Neural progenitor cell (in vitro differentiated cells): ENCODE data around the gene PMS1. TPM values are rescaled to one million over a fixed set of nuclear protein-coding genes. Genes with fewer than 3 reads are reported as not detected.
"Not testable (repeated sequence)": the region's sequence is repeated elsewhere in the genome, so short reads cannot be mapped to it uniquely, and the experiment has no call there.

Experiments
- DNase-seq: peaks from one replicate; pipeline ENCODE4 v3.0.0-alpha.2; 2016; ENCODE audit warnings: low spot score
- H2AFZ ChIP-seq: fragments of 200-600 bp; sonication (generic); replicated peaks from 2 replicates; pipeline ENCODE4 v1.6.1; 2016; ENCODE audit warnings: antibody characterized with exemption
- H3F3A ChIP-seq: fragments of 200-600 bp; sonication (generic); 2 replicates; pipeline ENCODE4 v1.6.1; 2016; ENCODE audit warnings: antibody characterized with exemption, low read depth
- H3K27ac ChIP-seq: fragments of 200-600 bp; sonication (generic); 2 replicates; pipeline ENCODE4 v1.5.1; 2016; ENCODE audit warnings: mild to moderate bottlenecking
- H3K27me3 ChIP-seq: fragments of 200-600 bp; sonication (generic); 2 replicates; pipeline ENCODE4 v1.6.1; 2016; ENCODE audit warnings: mild to moderate bottlenecking, moderate library complexity
- H3K36me3 ChIP-seq: fragments of 200-600 bp; sonication (generic); 2 replicates; pipeline ENCODE4 v1.5.1; 2016
- H3K4me1 ChIP-seq: fragments of 200-600 bp; sonication (generic); 2 replicates; pipeline ENCODE4 v1.6.1; 2016; ENCODE audit warnings: mixed run types
- H3K4me2 ChIP-seq: fragments of 200-600 bp; sonication (generic); 2 replicates; pipeline ENCODE4 v1.6.1; 2016
- H3K4me3 ChIP-seq: fragments of 200-600 bp; sonication (generic); 2 replicates; pipeline ENCODE4 v1.5.1; 2016
- H3K79me2 ChIP-seq: fragments of 200-600 bp; sonication (generic); 2 replicates; pipeline ENCODE4 v1.6.1; 2016; ENCODE audit warnings: low read depth
- H3K9ac ChIP-seq: fragments of 200-600 bp; sonication (generic); 2 replicates; pipeline ENCODE4 v1.6.1; 2016
- H3K9me3 ChIP-seq: fragments of 200-600 bp; sonication (generic); 2 replicates; pipeline ENCODE4 v1.5.1; 2016; ENCODE audit warnings: low read depth
- H4K20me1 ChIP-seq: fragments of 200-600 bp; sonication (generic); 2 replicates; pipeline ENCODE4 v1.6.1; 2016; ENCODE audit warnings: low read depth
- H3K27ac Mint-ChIP-seq: 3 replicates; pipeline ENCODE4 v1.8.0; 2021; ENCODE audit warnings: mixed read lengths
- H3K27me3 Mint-ChIP-seq: 2 replicates; pipeline ENCODE4 v1.8.0; 2022; ENCODE audit warnings: low read depth, mild to moderate bottlenecking, inconsistent platforms, moderate library complexity, mixed read lengths; ENCODE audit not compliant: insufficient read depth
- H3K36me3 Mint-ChIP-seq: 3 replicates; pipeline ENCODE4 v1.8.0; 2021; ENCODE audit warnings: mixed read lengths
- H3K4me1 Mint-ChIP-seq: 3 replicates; pipeline ENCODE4 v1.8.0; 2021; ENCODE audit warnings: mixed read lengths
- H3K4me3 Mint-ChIP-seq: 3 replicates; pipeline ENCODE4 v1.8.0; 2021; ENCODE audit warnings: mild to moderate bottlenecking, moderate library complexity, mixed read lengths
- H3K9me3 Mint-ChIP-seq: 3 replicates; pipeline ENCODE4 v1.8.0; 2020; ENCODE audit warnings: mixed read lengths
- EZH2 ChIP-seq: fragments of 200-600 bp; sonication (generic); IDR thresholded peaks from 2 replicates; pipeline ENCODE4 v1.6.1; 2017; ENCODE audit warnings: antibody characterized with exemption, mild to moderate bottlenecking, moderate library complexity
- EZH2phosphoT487 ChIP-seq: fragments of 200-600 bp; sonication (generic); IDR thresholded peaks from 2 replicates; pipeline ENCODE4 v1.6.1; 2017; ENCODE audit warnings: antibody characterized with exemption
- total RNA-seq: library from RNA; depleted of rRNA; stranded (reverse); fragments of >200 nt; gene quantifications from 2 replicates; pipeline ENCODE4 v1.2.3, GENCODE V29; 2015; ENCODE audit warnings: low replicate concordance
- TF ChIP-seq, protein P1 (sequence below): fragments of 200-600 bp; sonication (generic); IDR thresholded peaks from 2 replicates; pipeline ENCODE4 v1.5.1; 2017; ENCODE audit warnings: antibody characterized with exemption, mild to moderate bottlenecking

The PMS1 gene
- total RNA-seq, 1 donor from 2014 or later = 97.9 TPM

- no peaks in the 10 kb centered on the region for H3K4me1 Mint-ChIP-seq
- Histone ChIP-seq H2AFZ (no peak overlapping the region), H3F3A (no peaks in the 10 kb centered on the region), H3K36me3 (peaks cover 14% of the 10 kb centered on the region), H3K9me3 (no peaks in the 10 kb centered on the region), H3K79me2 (peaks cover 15% of the 10 kb centered on the region), H3K9ac (no peak overlapping the region), H3K27ac (no peak overlapping the region), H3K4me2 (no peak overlapping the region), H3K27me3 (no peaks in the 10 kb centered on the region), H3K4me1 (no peaks in the 10 kb centered on the region), H3K4me3 (no peak overlapping the region), H4K20me1 (peaks cover 3% of the 10 kb centered on the region)
- no peak overlapping the region for H3K4me3 Mint-ChIP-seq
- H3K27ac Mint-ChIP-seq = no peak overlapping the region
- no peaks in the 10 kb centered on the region for H3K27me3 Mint-ChIP-seq
- H3K9me3 Mint-ChIP-seq = no peaks in the 10 kb centered on the region
- no peak for DNase-seq
- H3K36me3 Mint-ChIP-seq = peaks cover 8% of the 10 kb centered on the region
- TF ChIP-seq EZH2 (no peak), EZH2phosphoT487 (no peak)
- TF ChIP-seq, protein P1, sequence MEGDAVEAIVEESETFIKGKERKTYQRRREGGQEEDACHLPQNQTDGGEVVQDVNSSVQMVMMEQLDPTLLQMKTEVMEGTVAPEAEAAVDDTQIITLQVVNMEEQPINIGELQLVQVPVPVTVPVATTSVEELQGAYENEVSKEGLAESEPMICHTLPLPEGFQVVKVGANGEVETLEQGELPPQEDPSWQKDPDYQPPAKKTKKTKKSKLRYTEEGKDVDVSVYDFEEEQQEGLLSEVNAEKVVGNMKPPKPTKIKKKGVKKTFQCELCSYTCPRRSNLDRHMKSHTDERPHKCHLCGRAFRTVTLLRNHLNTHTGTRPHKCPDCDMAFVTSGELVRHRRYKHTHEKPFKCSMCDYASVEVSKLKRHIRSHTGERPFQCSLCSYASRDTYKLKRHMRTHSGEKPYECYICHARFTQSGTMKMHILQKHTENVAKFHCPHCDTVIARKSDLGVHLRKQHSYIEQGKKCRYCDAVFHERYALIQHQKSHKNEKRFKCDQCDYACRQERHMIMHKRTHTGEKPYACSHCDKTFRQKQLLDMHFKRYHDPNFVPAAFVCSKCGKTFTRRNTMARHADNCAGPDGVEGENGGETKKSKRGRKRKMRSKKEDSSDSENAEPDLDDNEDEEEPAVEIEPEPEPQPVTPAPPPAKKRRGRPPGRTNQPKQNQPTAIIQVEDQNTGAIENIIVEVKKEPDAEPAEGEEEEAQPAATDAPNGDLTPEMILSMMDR = no peak
Observed at GRCh38 chr2:189829102-189829833, 45.0 kb downstream of the PMS1 start.

GRCh38 chr2:189830510-189830909 is 46.3 kb downstream of the PMS1 start:
- Mint-ChIP-seq H3K36me3 (peaks cover 8% of the 10 kb centered on the region), H3K27me3 (no peaks in the 10 kb centered on the region), H3K9me3 (no peaks in the 10 kb centered on the region), H3K27ac (no peak overlapping the region), H3K4me3 (no peak overlapping the region), H3K4me1 (no peaks in the 10 kb centered on the region)
- H3K4me1 ChIP-seq = no peaks in the 10 kb centered on the region
- H4K20me1 ChIP-seq = peaks cover 3% of the 10 kb centered on the region
- TF ChIP-seq EZH2 (no peak), EZH2phosphoT487 (no peak)
- TF ChIP-seq, protein P1 = no peak
- peaks cover 8% of the 10 kb centered on the region for H3K79me2 ChIP-seq
- H3F3A ChIP-seq = no peaks in the 10 kb centered on the region
- H3K9ac ChIP-seq = no peak overlapping the region
- no peak for DNase-seq
- H3K4me2 ChIP-seq = no peak overlapping the region
- peaks cover 6% of the 10 kb centered on the region for H3K36me3 ChIP-seq
- H2AFZ ChIP-seq = no peak overlapping the region
- no peak overlapping the region for H3K4me3 ChIP-seq
- H3K9me3 ChIP-seq = no peaks in the 10 kb centered on the region
- no peaks in the 10 kb centered on the region for H3K27me3 ChIP-seq
- no peak overlapping the region for H3K27ac ChIP-seq

DNA sequence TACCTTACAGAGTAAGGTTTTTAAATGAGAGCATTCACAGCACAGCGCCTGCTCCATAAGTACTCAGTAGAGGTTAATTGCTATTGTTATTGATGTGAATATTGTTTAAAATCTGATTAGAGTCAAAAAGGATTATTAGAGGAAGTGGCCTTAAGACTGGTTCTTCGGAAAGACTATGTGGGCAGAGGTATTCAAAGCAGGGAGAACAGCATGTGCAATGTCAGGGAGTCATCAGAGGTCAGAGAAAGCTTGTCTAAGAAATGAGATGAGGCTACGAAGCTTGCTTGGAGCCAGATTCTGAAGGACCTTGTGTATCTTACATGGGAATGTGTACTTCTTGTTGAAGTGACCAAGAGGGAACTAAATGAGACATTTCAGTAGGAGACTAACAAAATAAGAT is 49.8 kb downstream of the PMS1 start:
- no peak overlapping the region for H2AFZ ChIP-seq
- no peak overlapping the region for H3K4me2 ChIP-seq
- peaks cover 3% of the 10 kb centered on the region for H4K20me1 ChIP-seq
- TF ChIP-seq, protein P1 = no peak
- TF ChIP-seq EZH2phosphoT487 (no peak), EZH2 (no peak)
- no peak overlapping the region for H3K27ac ChIP-seq
- H3K9me3 ChIP-seq = no peaks in the 10 kb centered on the region
- no peaks in the 10 kb centered on the region for H3F3A ChIP-seq
- peaks cover 6% of the 10 kb centered on the region for H3K36me3 ChIP-seq
- no peaks in the 10 kb centered on the region for H3K4me1 ChIP-seq
- H3K9ac ChIP-seq = no peak overlapping the region
- no peak overlapping the region for H3K4me3 Mint-ChIP-seq
- no peak overlapping the region for H3K27ac Mint-ChIP-seq
- no peaks in the 10 kb centered on the region for H3K79me2 ChIP-seq
- no peak for DNase-seq
- H3K9me3 Mint-ChIP-seq = no peaks in the 10 kb centered on the region
- H3K27me3 ChIP-seq = no peaks in the 10 kb centered on the region
- peaks cover 12% of the 10 kb centered on the region for H3K36me3 Mint-ChIP-seq
- no peaks in the 10 kb centered on the region for H3K4me1 Mint-ChIP-seq
- no peaks in the 10 kb centered on the region for H3K27me3 Mint-ChIP-seq
- H3K4me3 ChIP-seq = no peak overlapping the region

DNA sequence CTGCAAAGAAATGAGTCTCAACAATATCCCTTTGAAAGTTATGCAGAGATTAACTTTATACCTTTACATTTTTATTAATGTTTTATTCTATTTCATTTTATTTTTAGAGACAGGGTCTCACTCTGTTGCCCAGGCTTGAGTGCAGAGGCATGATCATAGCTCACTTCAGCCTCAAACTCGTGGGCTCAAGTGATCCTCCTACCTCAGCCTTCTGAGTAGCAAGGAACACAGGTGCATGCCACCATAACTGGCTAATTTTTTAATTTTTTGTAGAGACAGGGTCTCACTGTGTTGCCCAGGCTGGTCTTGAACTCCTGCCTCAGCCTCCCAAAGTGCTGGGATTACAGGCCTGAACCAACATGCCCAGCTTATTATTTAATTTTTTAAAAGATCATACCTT is 50.4 kb downstream of the PMS1 start:
- not testable (repeated sequence) for H3K9me3 Mint-ChIP-seq, DNase-seq, H3F3A ChIP-seq, H3K9me3 ChIP-seq, H4K20me1 ChIP-seq, H3K27ac ChIP-seq, H3K79me2 ChIP-seq, H3K36me3 ChIP-seq, H3K27me3 Mint-ChIP-seq, H3K27ac Mint-ChIP-seq, H3K4me3 ChIP-seq, H3K4me1 ChIP-seq, H3K9ac ChIP-seq, H3K27me3 ChIP-seq, H3K36me3 Mint-ChIP-seq, H3K4me2 ChIP-seq, H2AFZ ChIP-seq, H3K4me1 Mint-ChIP-seq, H3K4me3 Mint-ChIP-seq
